Body of pancreas (tissue), 4 donors: ENCODE results near the gene KIAA1217. TPM values are rescaled to one million over a fixed set of nuclear protein-coding genes. Genes with fewer than 3 reads are reported as not detected.
"Not testable (repeated sequence)": the region's sequence is repeated elsewhere in the genome, so short reads cannot be mapped to it uniquely, and the experiment has no call there.

Source experiments
- ATAC-seq: fragments of 150-250 bp; one replicate; pipeline ENCODE4 v1.9.1; 2016
- DNase-seq, 4 donors: peaks; one replicate each; pipeline ENCODE4 v3.0.0-alpha.2; 2019
- H3K27ac ChIP-seq, 4 donors: fragments of 200-600 bp; sonication (generic); 1 replicate in 3 of 4; 2 replicates in 1 of 4; pipeline versions ENCODE4 v1.5.1 to v1.6.1; 2016 to 2019; ENCODE audit warnings: mild to moderate bottlenecking in 1 of 4, mixed read lengths in 1 of 4, moderate library complexity in 1 of 4
- H3K27me3 ChIP-seq, 2 donors: fragments of 200-600 bp; sonication (generic); one replicate each; pipeline ENCODE4 v1.6.0; 2016; ENCODE audit warnings: mild to moderate bottlenecking in 1 of 2
- H3K36me3 ChIP-seq, 2 donors: fragments of 200-600 bp; sonication (generic); replicated peaks in 1 of 2; 2 replicates each; pipeline ENCODE4 v1.5.1; 2016; ENCODE audit warnings: low read depth in 2 of 2; ENCODE audit not compliant: insufficient read depth in 1 of 2
- H3K4me1 ChIP-seq: fragments of 200-600 bp; sonication (generic); one replicate; pipeline ENCODE4 v1.6.0; 2016
- H3K4me3 ChIP-seq, 2 donors: fragments of 200-600 bp; sonication (generic); 1 replicate in 1 of 2; 2 replicates in 1 of 2; pipeline ENCODE4 v1.5.1; 2016 to 2019
- H3K9me3 ChIP-seq, 3 donors: fragments of 200-600 bp; sonication (generic); 1 replicate in 2 of 3; 2 replicates in 1 of 3; pipeline ENCODE4 v1.5.1; 2016
- CTCF ChIP-seq, 7 experiments: fragments of 450-650 bp in 4 of 7; fragments of 200-600 bp in 3 of 7; sonication (generic) in 3 of 7; IDR thresholded peaks; one replicate each; pipeline ENCODE4 v1.5.1; 2016 to 2019; ENCODE audit warnings: antibody characterized with exemption in 7 of 7
- POLR2A ChIP-seq, 3 donors: fragments of 450-650 bp; IDR thresholded peaks; one replicate each; pipeline ENCODE4 v1.6.1; 2016; ENCODE audit warnings: antibody characterized with exemption in 3 of 3, mild to moderate bottlenecking in 2 of 3
- WGBS, 2 donors: methylation state at CpG; one replicate each; pipeline ENCODE4 v1.1.5; 2017; 5-methylcytosine and 5-hydroxymethylcytosine counted together
- intact Hi-C: fragments of 100-400 bp; cut with DNase I; formaldehyde crosslinking; loops from one replicate; pipeline ENCODE4 v1.15.1; 2023
- total RNA-seq, 2 donors: library from RNA; depleted of rRNA; stranded (reverse); fragments of >200 nt; gene quantifications; one replicate each; pipeline ENCODE4 v1.1.0, GENCODE V29; 2016

The KIAA1217 gene
- total RNA-seq, 2 donors from 2014 or later, result 25.9 to 36.9 TPM

GRCh38 chr10:24439935-24440334 is 231.0 kb downstream of the KIAA1217 start:
- Histone ChIP-seq H3K27me3 (no peaks in the 10 kb centered on the region), H3K4me1 (peaks cover 5% of the 10 kb centered on the region), H3K9me3 (no peaks in the 10 kb centered on the region), H3K27ac (no peak overlapping the region), H3K36me3 (no peaks in the 10 kb centered on the region), H3K4me3 (no peak overlapping the region)
- ATAC-seq, result no peak
- no peak for DNase-seq
- 83 to 87% methylated on average over 4 of the region's 4 CpGs for WGBS, 2 donors
- intact Hi-C loops, result no loop called here
- TF ChIP-seq POLR2A (IDR thresholded peaks at IDR 0.05) (no peak), CTCF (IDR thresholded peaks at IDR 0.05) (no peak)

DNA sequence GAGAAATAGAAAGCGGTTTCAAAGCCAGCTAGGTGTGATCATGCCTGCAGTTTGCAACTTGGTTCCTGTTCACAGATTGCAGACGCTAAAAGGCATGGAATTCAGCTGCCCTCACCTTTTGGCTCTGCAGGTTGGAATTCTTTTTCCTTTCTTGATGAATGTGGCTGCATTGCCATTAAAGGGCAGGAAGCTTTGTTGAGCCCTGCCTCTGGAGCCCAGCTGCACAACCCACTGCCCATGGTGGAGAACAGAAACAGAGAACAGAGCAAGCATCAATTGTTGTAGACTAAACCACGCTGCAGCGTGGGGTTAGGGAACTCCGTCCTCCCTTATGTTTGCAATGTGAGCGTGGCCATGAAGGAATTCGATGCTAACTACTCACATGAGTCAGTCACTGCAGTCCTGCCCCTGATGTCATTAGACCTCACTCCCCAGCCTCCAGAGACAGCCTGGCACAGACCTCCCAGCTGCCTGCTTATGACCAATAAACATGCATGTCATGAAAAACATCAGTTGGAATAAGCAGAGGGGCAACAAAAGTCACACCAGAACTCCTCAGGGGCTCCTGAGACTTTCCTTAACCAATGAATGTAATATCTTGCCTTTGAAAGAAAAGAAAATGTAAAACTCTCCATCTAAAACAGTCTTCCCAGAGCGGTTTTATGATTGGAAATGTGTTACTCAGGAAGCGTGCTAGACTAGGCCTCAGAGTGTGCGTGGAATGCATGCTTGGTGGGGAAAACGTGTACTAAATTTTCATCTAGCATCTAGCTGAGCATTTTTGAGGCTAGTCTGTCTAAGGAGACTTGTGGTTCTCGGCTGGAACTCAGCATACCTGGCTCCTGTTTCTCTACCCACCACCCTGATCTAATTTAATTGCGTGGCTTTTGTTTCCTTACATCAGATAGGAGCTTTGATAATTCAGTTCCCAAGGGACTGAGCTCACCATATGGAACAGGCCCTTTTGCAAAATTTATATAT is 232.2 kb downstream of the KIAA1217 start:
- Histone ChIP-seq H3K36me3 (no peaks in the 10 kb centered on the region), H3K27me3 (no peaks in the 10 kb centered on the region), H3K9me3 (no peaks in the 10 kb centered on the region), H3K4me1 (peaks cover 5% of the 10 kb centered on the region), H3K4me3 (no peak overlapping the region), H3K27ac (no peak overlapping the region)
- intact Hi-C loops, result no loop called here
- no peak for TF ChIP-seq POLR2A (IDR thresholded peaks at IDR 0.05)
- no peak for TF ChIP-seq CTCF (IDR thresholded peaks at IDR 0.05)
- DNase-seq (no peak), ATAC-seq (no peak)
- WGBS, 2 donors, result 91 to 95% methylated on average over 10 to 13 of the region's 13 CpGs

DNA sequence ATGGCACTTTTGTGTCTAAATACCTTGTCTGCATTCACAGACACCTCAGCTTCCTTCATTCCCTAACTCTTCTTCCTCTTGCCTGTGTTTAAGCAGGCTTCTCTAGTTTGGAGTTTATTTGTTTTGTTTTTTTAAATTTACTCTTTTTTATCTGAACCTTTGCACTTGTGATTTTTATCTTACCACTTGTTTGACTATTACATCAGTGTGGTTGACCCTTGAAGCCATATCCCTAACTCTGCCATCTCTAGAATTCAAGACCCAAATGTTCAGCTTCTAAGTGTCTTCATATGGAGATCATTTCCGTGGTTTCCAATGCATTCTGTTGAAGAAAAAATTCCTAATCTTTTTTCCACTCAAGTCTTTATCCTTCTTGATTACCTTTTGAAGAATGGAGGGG is 233.3 kb downstream of the KIAA1217 start:
- H3K27ac ChIP-seq, result no peak overlapping the region
- 85 to 94% methylated on average over 1 of the region's 1 CpG for WGBS, 2 donors
- TF ChIP-seq POLR2A (IDR thresholded peaks at IDR 0.05) (no peak), CTCF (IDR thresholded peaks at IDR 0.05) (no peak)
- no peaks in the 10 kb centered on the region for H3K36me3 ChIP-seq
- no peaks in the 10 kb centered on the region for H3K27me3 ChIP-seq
- intact Hi-C loops, result no loop called here
- H3K4me1 ChIP-seq, result peaks cover 3% of the 10 kb centered on the region
- H3K4me3 ChIP-seq, result no peak overlapping the region
- DNase-seq, result no peak
- ATAC-seq, result no peak
- H3K9me3 ChIP-seq, result no peaks in the 10 kb centered on the region

DNA sequence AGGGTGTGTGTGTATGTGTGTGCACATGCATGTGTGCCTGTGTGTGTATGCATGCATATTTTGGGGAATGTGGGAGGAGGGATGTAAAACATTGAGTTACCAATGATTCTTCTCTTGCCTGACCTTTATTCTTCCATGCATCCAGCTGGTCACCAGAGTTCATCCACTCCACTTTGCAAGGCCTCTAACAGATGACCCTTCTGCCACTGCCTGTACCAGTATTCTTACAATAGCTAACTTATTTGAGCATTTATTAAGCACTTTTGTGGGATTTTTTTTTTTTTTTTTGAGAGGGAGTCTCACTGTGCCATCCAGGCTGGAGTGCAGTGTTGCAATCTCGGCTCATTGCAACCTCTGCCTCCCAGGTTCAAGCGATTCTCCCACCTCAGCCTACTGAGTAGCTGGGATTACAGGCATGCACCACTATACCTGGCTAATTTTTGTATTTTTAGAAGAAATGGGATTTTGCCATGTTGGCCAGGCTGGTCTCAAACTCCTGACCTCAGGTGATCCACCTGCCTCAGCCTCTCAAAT is 233.8 kb downstream of the KIAA1217 start:
- ATAC-seq, result not testable (repeated sequence)

DNA sequence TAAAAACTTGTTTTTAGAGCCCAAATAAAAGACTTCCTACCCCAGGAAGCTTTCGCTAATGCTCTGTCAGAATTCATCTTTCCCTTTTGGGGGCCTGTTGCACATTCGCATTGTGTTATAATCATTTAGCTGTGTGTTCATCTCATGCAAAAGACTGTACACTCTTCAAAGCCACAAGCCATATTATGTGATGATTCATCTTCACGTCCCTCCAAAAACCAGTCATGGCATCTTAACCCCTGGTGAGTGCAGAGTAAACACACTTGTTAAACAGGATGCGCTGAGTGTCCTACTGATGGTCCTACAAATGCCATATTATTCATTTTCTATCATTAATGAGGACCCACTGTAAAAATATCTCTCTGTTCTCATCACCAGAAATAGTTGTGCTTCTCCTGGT is 235.4 kb downstream of the KIAA1217 start:
- Histone ChIP-seq H3K27me3 (no peaks in the 10 kb centered on the region), H3K27ac (no peak overlapping the region), H3K36me3 (no peaks in the 10 kb centered on the region), H3K4me3 (no peak overlapping the region), H3K9me3 (no peaks in the 10 kb centered on the region), H3K4me1 (peaks cover 11% of the 10 kb centered on the region)
- 92 to 94% methylated on average over 4 of the region's 4 CpGs for WGBS, 2 donors
- DNase-seq, result no peak
- ATAC-seq, result no peak
- TF ChIP-seq CTCF (IDR thresholded peaks at IDR 0.05), result no peak
- no peak for TF ChIP-seq POLR2A (IDR thresholded peaks at IDR 0.05)
- intact Hi-C loops, result no loop called here

More for the DNA sequence above, 233.8 kb downstream of the KIAA1217 start:
- H3K36me3 ChIP-seq, H3K27ac ChIP-seq, H3K9me3 ChIP-seq, H3K4me3 ChIP-seq, H3K27me3 ChIP-seq, intact Hi-C loops, H3K4me1 ChIP-seq, DNase-seq: not testable (repeated sequence)
- 91 to 96% methylated on average over 2 of the region's 2 CpGs for WGBS, 2 donors

DNA sequence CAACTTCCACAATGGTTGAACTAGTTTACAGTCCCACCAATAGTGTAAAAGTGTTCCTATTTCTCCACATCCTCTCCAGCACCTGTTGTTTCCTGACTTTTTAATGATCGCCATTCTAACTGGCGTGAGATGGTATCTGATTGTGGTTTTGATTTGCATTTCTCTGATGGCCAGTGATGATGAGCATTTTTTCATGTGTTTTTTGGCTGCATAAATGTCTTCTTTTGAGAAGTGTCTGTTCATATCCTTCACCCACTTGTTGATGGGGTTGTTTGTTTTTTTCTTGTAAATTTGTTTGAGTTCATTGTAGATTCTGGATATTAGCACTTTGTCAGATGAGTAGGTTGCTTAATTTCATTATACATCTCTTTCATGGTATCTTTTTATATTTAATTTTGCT is 237.0 kb downstream of the KIAA1217 start:
- H3K27ac ChIP-seq, H3K27me3 ChIP-seq, ATAC-seq, H3K9me3 ChIP-seq, intact Hi-C loops, H3K4me3 ChIP-seq, DNase-seq, H3K36me3 ChIP-seq: not testable (repeated sequence)
- WGBS, 2 donors, result 88 to 97% methylated on average over 2 of the region's 2 CpGs
- peaks cover 23% of the 10 kb centered on the region for H3K4me1 ChIP-seq
